ENCODE data around the gene TEAD1. TPM values are rescaled to one million over a fixed set of nuclear protein-coding genes. Genes with fewer than 3 reads are reported as not detected.

TEAD1 gene
- total and polyA plus RNA-seq, 10 of the 15 experiments (the other 5 are each of a cell fraction or from before 2014, with no cell fraction given): 0.01 to 0.59 (median 0.04) TPM; not detected in 6

DNA sequence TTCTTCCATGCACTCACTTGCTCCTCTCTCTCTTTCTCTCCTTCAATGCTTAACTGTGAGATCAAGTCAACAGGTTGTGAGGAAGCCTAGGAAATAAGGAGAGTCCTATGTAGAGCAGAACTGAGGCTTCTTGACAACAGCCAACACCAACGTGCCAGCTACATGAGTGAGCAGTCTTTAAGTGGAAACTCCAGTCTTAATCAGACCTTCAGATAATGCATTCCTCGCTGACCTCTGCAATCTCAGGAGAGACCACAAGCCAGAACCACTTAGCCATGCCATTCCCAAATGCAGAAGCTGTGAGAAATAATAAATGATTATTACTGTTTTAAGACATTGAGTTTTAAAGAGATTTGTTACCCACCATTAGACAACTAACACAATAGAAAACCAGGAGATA is 6.1 kb upstream of the TEAD1 start:
- intact Hi-C loops (cut with micrococcal nuclease; ENCODE audit: unreplicated experiment): no loop called here
- H3K36me3 ChIP-seq (ENCODE audit: control insufficient read depth in 2 of 2, insufficient read depth in 2 of 2, low read length in 1 of 2): no peaks in the 10 kb centered on the region
- CTCF ChIA-PET: no interaction called here

More for the DNA sequence above, 6.1 kb upstream of the TEAD1 start:
- in situ Hi-C loops (cut with MboI): no loop called here
- FAIRE-seq: no peak
- 0% methylated on average over 2 of the region's 2 CpGs for WGBS (ENCODE audit: insufficient coverage, insufficient replicate concordance, low lambda C conversion rate, missing lambda C conversion rate)
- DNase-seq (ENCODE audit: low read depth, low spot score): no peak
- ChIA-PET POLR2A (no interaction called here), RAD21 (ENCODE audit: unreplicated experiment) (no interaction called here), SMC1A (ENCODE audit: uncharacterized antibody, unreplicated experiment) (interaction anchor here (0.5 kb wide), 1 partner anchor 288 kb away, joined by 3 read pairs; no protein-coding TSS in a partner anchor)
- BruUV-seq (replicated peaks): no TSS peak
- Histone ChIP-seq H3K4me3 (no peak overlapping the region), H3K4me1 (ENCODE audit: control insufficient read depth, insufficient read depth, low read length) (no peaks in the 10 kb centered on the region), H3K9me3 (replicated peaks; ENCODE audit: control insufficient read depth, insufficient read depth, low read length) (no peaks in the 10 kb centered on the region), H3K4me2 (ENCODE audit: control insufficient read depth, insufficient read depth) (no peak overlapping the region), H4K20me1 (ENCODE audit: control insufficient read depth, insufficient read depth) (no peaks in the 10 kb centered on the region), H3K27me3 (replicated peaks in 1 of 2; ENCODE audit: control insufficient read depth in 2 of 2, insufficient read depth in 2 of 2, low read length in 1 of 2) (no peaks in the 10 kb centered on the region), H3K9ac (ENCODE audit: control insufficient read depth, insufficient read depth, low read length) (no peak overlapping the region), H3K27ac (ENCODE audit: control insufficient read depth, insufficient read depth) (no peak overlapping the region), H2AFZ (ENCODE audit: control insufficient read depth, low read depth, low read length) (no peak overlapping the region), H3K79me2 (ENCODE audit: control insufficient read depth, insufficient read depth, low read length) (no peaks in the 10 kb centered on the region)
- TF ChIP-seq, protein P1, sequence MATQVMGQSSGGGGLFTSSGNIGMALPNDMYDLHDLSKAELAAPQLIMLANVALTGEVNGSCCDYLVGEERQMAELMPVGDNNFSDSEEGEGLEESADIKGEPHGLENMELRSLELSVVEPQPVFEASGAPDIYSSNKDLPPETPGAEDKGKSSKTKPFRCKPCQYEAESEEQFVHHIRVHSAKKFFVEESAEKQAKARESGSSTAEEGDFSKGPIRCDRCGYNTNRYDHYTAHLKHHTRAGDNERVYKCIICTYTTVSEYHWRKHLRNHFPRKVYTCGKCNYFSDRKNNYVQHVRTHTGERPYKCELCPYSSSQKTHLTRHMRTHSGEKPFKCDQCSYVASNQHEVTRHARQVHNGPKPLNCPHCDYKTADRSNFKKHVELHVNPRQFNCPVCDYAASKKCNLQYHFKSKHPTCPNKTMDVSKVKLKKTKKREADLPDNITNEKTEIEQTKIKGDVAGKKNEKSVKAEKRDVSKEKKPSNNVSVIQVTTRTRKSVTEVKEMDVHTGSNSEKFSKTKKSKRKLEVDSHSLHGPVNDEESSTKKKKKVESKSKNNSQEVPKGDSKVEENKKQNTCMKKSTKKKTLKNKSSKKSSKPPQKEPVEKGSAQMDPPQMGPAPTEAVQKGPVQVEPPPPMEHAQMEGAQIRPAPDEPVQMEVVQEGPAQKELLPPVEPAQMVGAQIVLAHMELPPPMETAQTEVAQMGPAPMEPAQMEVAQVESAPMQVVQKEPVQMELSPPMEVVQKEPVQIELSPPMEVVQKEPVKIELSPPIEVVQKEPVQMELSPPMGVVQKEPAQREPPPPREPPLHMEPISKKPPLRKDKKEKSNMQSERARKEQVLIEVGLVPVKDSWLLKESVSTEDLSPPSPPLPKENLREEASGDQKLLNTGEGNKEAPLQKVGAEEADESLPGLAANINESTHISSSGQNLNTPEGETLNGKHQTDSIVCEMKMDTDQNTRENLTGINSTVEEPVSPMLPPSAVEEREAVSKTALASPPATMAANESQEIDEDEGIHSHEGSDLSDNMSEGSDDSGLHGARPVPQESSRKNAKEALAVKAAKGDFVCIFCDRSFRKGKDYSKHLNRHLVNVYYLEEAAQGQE (IDR thresholded peaks at IDR 0.05; ENCODE audit: low read depth, low read length): no peak
- no peak for TF ChIP-seq ESRRA (IDR thresholded peaks at IDR 0.05; ENCODE audit: low read length)
- no peak for ATAC-seq
